Activated naive CD8-positive, alpha-beta T cell (primary cell): ENCODE measurements around the gene TTC21A.
A peak's percentile ranks its signal among the peaks of the same experiment; 100 is the strongest.

Source experiments
- H3K27ac Mint-ChIP-seq: one replicate; pipeline ENCODE4 v1.8.0; 2021; ENCODE audit warnings: mixed read lengths
- H3K27me3 Mint-ChIP-seq: one replicate; pipeline ENCODE4 v1.8.0; 2021; ENCODE audit warnings: mixed read lengths
- H3K36me3 Mint-ChIP-seq: one replicate; pipeline ENCODE4 v1.8.0; 2021; ENCODE audit warnings: mixed read lengths
- H3K4me1 Mint-ChIP-seq: one replicate; pipeline ENCODE4 v1.8.0; 2021; ENCODE audit warnings: low read depth, mixed read lengths
- H3K4me3 Mint-ChIP-seq: one replicate; pipeline ENCODE4 v1.8.0; 2021; ENCODE audit warnings: mild to moderate bottlenecking, mixed read lengths
- H3K9me3 Mint-ChIP-seq: one replicate; pipeline ENCODE4 v1.8.0; 2021; ENCODE audit warnings: low read depth, mixed read lengths

TTC21A gene

DNA sequence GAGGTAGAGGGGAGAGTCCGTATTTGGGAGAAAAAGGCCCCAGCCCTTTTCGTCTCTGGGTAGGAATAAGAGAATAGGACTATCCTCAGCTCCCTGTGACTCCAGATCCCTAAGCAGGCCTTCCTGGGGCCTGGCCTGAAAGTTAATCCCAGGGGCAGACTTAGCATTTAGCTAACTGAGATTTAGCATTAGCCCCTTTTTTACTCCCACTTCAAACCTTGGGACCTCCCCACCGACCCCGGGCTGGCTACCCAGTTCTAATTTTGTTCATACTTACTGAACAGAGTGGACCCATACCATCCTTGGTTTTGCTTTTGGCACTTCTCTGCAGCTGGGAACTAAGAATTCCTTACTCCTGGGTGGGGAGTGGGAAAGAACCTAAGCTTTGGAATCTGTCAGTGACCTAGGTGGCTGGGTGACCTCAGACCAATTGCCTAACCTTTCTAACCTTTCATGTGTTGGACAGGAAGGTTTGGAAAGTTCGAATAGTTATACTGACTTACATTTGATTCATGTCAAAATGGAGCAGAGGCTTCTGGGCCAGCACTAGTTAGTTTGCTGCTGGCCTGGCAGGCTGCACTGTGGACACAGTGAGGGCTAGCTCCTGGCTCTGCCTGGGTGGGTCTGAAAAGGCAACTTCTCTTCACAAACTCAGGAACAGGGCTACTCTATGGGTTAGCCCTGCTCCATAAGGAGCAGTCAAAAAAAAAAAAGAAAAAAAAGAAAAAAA, 11.6 kb downstream of the TTC21A start:
- Mint-ChIP-seq H3K36me3 (peaks cover 4% of the 10 kb centered on the region), H3K9me3 (no peaks in the 10 kb centered on the region), H3K4me3 (no peak overlapping the region), H3K27me3 (no peaks in the 10 kb centered on the region), H3K4me1 (no peaks in the 10 kb centered on the region), H3K27ac (no peak overlapping the region)

DNA sequence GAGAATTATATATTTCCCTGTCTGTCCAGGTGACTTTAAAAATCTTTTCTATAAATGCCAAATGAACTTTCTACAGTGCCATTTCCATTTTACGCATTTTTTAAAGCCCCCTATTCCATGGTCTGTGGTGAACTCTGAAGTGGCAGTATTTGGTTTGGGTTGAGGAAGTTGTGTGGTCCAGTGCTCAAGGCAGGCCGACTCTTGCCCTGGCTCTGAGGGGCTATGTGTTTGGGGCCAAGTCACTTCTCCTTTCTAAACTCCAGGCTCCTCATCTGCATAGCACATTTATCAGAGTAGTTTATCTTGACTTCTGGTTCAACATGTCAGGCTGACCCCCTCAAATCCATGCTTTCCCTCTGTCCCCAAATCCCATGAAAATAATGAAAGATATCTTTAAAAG, 14.1 kb downstream of the TTC21A start:
- no peak overlapping the region for H3K27ac Mint-ChIP-seq
- peaks cover 3% of the 10 kb centered on the region for H3K4me1 Mint-ChIP-seq
- no peak overlapping the region for H3K4me3 Mint-ChIP-seq
- no peaks in the 10 kb centered on the region for H3K27me3 Mint-ChIP-seq
- no peaks in the 10 kb centered on the region for H3K9me3 Mint-ChIP-seq
- peaks cover 4% of the 10 kb centered on the region for H3K36me3 Mint-ChIP-seq

DNA sequence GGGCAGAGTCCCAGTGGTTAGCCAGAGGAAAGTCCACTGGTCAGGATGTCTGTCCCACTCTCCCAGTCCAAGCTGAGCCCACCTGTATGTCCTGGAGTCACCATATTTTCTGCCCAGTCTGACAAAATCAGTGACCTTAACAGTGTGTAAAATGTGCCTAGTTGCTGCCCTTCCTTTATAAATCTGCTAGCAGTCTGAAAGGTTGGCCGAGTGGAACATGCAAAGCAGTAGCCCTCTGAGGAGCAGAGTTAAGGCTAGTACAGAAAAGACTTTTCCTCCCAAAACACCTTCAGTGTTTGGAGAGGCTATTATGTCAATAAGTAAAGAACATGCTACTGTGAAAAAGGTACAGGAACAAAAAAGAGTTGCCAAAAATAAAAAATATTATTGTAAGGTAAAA, 15.3 kb downstream of the TTC21A start:
- Mint-ChIP-seq H3K9me3 (no peaks in the 10 kb centered on the region), H3K27me3 (no peaks in the 10 kb centered on the region), H3K4me1 (peaks cover 13% of the 10 kb centered on the region), H3K27ac (no peak overlapping the region), H3K36me3 (no peaks in the 10 kb centered on the region), H3K4me3 (no peak overlapping the region)

DNA sequence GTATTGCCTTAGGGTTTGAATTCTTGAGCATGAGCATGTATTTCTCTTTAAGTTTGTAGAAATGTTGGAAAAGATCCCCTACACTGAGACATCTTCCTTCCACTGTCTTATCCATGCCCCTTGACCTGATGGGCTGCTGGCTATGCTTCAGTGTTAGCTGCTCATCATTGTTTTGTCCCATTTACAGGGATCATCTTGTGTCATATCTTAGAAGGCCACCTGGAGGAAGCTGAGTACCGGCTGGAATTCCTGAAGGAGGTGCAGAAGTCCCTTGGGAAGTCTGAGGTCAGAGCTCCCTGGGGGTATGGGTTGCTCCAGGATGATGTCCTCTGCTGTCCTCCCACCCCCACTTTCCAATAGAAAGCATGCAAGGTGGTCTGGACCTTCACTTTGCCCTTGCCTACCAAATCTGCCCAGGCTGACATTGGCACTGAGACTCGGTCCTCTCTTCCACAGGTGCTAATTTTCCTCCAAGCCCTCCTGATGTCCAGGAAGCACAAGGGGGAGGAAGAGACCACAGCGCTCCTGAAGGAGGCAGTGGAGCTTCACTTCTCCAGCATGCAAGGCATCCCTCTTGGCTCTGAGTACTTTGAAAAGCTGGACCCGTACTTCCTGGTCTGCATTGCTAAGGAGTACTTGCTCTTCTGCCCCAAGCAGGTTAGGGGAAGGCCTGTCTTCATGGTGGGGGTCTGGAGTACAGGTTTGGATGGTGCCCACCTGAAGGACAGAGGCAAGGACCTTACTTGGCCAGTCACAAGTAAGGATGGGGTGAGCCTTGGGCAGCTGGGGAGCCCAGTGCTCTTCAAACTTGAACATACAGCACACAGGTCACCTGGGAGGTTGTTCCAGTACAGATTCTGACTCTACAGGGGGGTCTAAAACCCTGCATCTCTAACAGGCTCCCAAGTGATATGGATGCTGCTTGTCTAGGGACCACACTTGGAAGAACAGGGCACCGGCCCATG, 17.7 kb downstream of the TTC21A start:
- Mint-ChIP-seq H3K36me3 (no peaks in the 10 kb centered on the region), H3K9me3 (no peaks in the 10 kb centered on the region), H3K4me1 (peaks cover 21% of the 10 kb centered on the region), H3K27ac (no peak overlapping the region), H3K4me3 (no peak overlapping the region), H3K27me3 (no peaks in the 10 kb centered on the region)

DNA sequence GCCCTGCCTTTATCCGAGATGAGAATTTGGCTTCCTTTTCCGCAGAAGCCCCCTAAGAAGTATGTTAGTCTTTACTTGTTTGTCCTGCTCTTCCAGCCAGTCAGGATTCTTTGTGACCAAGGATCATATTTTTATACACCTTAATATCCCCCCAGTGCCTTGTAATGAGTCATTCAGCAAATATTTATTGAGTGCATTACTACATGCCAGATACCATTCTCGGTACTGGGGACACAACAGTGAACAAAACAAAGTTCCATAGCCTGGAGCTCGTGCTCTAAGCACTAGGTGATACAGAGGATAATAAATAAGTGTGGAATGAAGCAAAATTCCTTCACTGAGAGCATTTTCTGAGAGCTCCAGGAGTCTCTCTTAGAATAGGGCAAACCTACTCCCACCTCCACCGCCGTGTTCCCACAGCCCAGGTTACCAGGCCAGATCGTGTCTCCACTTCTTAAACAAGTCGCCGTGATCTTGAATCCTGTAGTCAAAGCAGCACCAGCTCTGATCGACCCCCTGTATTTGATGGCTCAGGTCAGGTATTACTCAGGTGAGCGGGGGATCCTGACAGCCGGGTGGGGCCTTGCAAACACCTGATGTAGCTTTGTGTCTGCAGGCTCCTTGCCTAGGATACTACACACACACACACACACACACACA, 18.5 kb downstream of the TTC21A start:
- Mint-ChIP-seq H3K36me3 (no peaks in the 10 kb centered on the region), H3K9me3 (no peaks in the 10 kb centered on the region), H3K4me1 (peaks cover 21% of the 10 kb centered on the region), H3K4me3 (no peak overlapping the region), H3K27ac (no peak overlapping the region), H3K27me3 (no peaks in the 10 kb centered on the region)

DNA sequence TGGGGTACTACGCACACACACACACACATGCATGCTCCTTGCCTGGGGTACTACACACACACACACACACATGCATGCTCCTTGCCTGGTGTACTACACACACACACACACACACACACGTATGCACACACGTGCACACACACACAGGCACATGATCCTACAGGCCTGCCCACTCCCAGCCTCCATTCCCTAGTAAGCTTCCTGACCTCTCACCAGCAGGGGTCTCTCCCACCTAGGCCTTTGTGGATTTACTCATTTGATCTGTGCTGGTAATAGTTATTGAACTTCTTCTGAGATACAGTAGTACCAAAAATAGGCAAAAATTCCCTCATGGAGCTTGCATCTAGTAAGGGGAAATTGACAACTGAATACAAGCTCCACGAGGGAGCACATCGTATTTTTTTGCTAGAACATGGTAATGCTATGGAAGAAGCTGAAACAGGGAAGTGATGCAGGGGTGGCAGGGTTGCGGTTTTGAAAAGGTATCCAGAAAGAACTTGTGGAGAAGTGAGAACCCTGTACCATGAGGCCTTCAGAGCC, 19.1 kb downstream of the TTC21A start:
- Mint-ChIP-seq H3K4me1 (peaks cover 21% of the 10 kb centered on the region), H3K27ac (no peak overlapping the region), H3K4me3 (no peak overlapping the region)

DNA sequence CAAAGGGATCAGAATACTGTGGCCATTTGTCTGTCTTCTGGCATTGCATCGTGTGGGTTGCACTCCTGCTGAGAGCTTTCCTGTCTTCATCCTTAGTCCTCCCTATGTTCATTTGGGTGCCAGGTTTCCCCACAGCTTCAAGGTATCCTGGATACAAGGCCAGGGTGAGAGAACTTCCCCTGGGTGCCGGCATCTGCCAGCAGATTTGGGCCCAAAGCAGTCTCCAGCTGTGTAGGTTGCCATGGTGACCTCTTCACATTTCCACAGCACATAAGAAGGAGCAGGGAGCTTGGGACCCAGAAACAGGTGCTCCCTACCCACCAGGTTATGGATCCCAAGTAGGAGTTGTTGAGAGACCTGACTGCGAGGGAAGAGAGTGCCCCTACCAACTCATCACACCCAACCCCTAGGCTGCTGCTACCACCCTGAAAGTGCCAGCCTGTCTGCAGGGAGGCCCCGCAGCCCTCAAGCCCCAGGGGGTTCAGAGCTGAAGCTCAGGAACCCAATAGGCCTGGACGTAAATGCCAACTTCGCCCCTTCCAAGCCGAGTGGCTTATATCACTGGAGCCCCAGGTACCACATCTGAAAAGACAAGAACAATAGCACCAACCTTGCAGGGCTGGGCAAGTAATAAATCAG, 19.9 kb downstream of the TTC21A start:
- Mint-ChIP-seq H3K4me3 (no peak overlapping the region), H3K9me3 (no peaks in the 10 kb centered on the region), H3K36me3 (no peaks in the 10 kb centered on the region), H3K27me3 (no peaks in the 10 kb centered on the region), H3K4me1 (peaks cover 21% of the 10 kb centered on the region), H3K27ac (peak overlapping the region; percentile 64)

More for the DNA sequence above, 19.1 kb downstream of the TTC21A start:
- Mint-ChIP-seq H3K9me3 (no peaks in the 10 kb centered on the region), H3K36me3 (no peaks in the 10 kb centered on the region), H3K27me3 (no peaks in the 10 kb centered on the region)

DNA sequence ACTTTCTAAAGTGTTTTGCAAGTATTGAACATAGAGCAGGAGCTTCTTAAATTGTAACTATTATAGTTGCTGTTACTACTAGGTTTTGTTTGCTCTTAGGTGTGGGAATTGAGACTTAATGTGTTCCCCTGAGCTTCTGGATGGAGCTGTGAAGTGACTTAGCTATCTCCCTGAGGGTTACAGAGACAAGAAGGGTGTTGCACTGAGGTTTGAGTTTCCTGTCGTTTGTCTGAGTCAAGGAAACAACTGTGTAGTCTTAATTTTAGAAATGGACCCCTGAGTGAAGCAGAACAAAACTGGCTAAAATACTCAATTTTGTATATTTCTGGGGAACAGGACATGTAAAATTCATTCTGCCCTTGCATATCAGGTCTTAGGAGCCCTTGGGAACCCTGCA, 20.4 kb downstream of the TTC21A start:
- Mint-ChIP-seq H3K36me3 (no peaks in the 10 kb centered on the region), H3K4me3 (no peak overlapping the region), H3K27me3 (no peaks in the 10 kb centered on the region), H3K9me3 (no peaks in the 10 kb centered on the region), H3K4me1 (peaks cover 21% of the 10 kb centered on the region), H3K27ac (peak overlapping the region; percentile 64)

DNA sequence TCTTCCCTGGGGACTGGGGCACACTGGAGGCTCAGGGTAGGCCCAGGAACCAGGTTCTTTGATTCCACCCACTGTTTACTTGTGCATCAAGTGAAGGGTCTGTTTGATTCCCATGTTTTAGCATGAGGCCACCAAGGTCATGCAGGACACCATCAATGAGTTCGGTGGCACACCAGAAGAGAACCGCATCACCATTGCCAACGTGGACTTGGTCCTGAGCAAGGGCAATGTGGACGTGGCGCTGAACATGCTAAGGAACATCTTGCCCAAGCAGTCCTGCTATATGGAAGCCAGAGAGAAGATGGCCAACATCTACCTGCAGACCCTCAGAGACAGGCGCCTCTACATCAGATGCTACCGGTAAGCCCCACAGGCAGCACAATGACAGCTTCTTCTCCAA, 21.5 kb downstream of the TTC21A start:
- Mint-ChIP-seq H3K36me3 (no peaks in the 10 kb centered on the region), H3K4me1 (peaks cover 24% of the 10 kb centered on the region), H3K27me3 (no peaks in the 10 kb centered on the region), H3K4me3 (no peak overlapping the region), H3K9me3 (no peaks in the 10 kb centered on the region), H3K27ac (no peak overlapping the region)

DNA sequence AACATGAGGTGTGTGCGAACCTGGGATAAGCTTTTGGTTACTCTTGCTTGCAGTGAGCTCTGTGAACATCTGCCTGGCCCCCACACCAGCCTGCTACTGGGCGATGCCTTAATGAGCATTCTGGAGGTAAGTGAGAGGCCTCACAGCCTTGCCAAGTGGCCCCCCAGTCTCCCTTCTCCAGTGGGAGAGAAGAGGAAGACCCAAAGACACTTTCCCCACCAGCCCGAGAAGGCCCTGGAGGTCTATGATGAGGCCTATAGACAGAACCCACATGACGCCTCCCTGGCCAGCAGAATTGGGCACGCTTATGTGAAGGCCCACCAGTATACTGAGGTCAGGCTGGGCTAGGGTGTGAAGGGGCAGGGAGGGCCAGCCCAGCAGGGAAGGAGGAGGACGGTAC, 22.5 kb downstream of the TTC21A start:
- H3K27ac Mint-ChIP-seq, result no peak overlapping the region
- peaks cover 24% of the 10 kb centered on the region for H3K4me1 Mint-ChIP-seq
- no peak overlapping the region for H3K4me3 Mint-ChIP-seq
- H3K9me3 Mint-ChIP-seq, result no peaks in the 10 kb centered on the region
- no peaks in the 10 kb centered on the region for H3K36me3 Mint-ChIP-seq
- H3K27me3 Mint-ChIP-seq, result no peaks in the 10 kb centered on the region

DNA sequence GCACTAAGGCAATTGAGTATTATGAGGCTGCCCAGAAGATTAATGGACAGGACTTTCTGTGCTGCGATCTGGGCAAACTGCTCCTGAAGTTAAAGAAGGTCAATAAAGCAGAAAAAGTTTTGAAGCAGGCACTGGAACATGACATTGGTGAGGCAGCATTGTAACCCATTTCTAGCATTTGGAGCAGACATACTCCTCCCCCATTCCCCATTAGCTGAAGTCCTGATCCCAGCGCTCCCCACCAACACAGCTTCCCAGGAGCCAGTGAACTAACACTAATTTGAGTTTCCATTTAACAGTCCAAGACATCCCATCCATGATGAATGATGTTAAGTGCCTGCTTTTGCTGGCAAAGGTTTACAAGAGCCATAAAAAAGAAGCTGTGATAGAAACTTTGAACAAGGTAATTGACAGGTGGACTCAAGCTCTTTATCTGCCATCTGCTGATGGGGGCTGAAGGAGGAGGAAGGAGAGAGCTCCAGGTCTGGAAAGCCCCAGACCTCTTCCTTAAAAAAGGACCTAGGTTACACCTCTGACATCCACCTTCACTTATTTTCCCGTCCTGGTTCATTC, 23.3 kb downstream of the TTC21A start:
- Mint-ChIP-seq H3K27me3 (no peaks in the 10 kb centered on the region), H3K27ac (no peak overlapping the region), H3K9me3 (no peaks in the 10 kb centered on the region), H3K36me3 (no peaks in the 10 kb centered on the region), H3K4me3 (no peak overlapping the region), H3K4me1 (peaks cover 24% of the 10 kb centered on the region)

DNA sequence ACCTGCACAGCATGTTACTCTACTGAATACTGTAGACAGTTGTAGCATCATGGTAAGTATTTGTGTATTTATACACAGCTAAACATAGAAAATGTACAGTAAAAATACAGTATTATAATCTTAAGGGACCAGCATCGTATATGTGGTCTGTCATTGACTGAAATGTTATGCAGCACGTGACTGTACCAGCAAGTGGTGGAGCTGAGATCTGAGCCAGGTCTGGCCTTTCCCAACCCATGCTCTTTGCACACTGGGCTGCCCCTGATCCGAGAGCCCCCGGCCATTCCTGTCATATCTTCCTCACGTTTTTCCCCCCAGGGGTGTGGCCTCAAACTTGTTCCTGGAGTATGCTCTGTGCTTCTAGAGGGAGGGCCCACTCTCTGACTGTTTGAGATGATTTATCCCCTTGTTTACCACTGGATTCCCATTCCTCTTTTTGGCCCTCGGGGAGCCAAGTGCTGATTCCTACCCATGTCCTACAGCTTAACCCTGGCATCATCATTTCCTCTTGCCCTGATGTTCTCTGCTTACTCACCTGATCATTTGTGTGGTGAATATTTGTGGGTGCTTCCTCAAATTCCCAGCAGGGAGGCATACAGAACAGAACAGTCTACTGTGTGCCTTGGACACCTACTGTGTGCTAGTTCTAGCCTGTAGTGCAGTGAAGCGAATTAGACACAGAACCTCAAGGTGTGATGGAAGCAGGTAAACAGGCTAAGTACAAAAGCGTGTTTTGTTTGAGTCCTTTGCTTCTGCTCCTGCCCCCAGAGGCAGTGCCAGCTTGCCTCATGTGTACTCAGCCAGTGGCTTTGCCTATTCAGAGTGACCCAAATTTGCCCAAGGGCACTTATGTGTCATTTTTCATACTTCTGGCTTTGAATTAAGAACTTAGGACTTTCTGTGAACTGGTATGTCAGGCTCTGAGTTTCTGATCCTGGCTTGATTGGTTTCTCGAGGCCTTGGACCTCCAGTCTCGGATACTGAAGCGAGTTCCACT, 24.9 kb downstream of the TTC21A start:
- no peak overlapping the region for H3K4me3 Mint-ChIP-seq
- no peaks in the 10 kb centered on the region for H3K36me3 Mint-ChIP-seq
- H3K9me3 Mint-ChIP-seq, result no peaks in the 10 kb centered on the region
- no peaks in the 10 kb centered on the region for H3K27me3 Mint-ChIP-seq
- peaks cover 15% of the 10 kb centered on the region for H3K4me1 Mint-ChIP-seq
- H3K27ac Mint-ChIP-seq, result no peak overlapping the region

DNA sequence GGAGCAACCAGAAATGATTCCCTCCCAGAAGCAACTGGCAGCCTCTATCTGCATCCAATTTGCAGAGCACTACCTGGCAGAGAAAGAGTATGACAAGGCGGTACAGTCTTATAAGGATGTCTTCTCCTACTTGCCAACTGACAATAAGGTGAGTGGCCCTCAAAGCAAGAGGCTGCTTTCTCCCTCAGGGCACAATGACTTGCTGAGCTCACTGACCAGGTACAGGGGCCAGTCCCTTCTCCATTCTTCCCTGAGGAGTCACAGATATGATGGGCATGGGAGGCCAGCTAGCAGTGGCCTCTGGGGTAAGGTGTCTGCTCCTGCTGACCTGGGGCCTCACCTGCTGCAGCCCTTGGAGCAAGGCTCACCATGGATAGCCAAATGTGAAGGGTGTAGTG, 25.6 kb downstream of the TTC21A start:
- no peak overlapping the region for H3K27ac Mint-ChIP-seq
- H3K27me3 Mint-ChIP-seq, result no peaks in the 10 kb centered on the region
- H3K36me3 Mint-ChIP-seq, result peaks cover 3% of the 10 kb centered on the region
- H3K4me3 Mint-ChIP-seq, result no peak overlapping the region
- no peaks in the 10 kb centered on the region for H3K9me3 Mint-ChIP-seq
- H3K4me1 Mint-ChIP-seq, result peaks cover 8% of the 10 kb centered on the region
